IPS-15b (cell line): ENCODE results near the gene TIMM23B.
A peak's percentile ranks its signal among the peaks of the same experiment; 100 is the strongest.
"Not testable (repeated sequence)": the region's sequence is repeated elsewhere in the genome, so short reads cannot be mapped to it uniquely, and the experiment has no call there.

Source experiments
- H3K27me3 ChIP-seq: one replicate; pipeline ENCODE4 v1.6.1; 2013; ENCODE audit warnings: low read length; ENCODE audit not compliant: control insufficient read depth, insufficient read depth
- H3K36me3 ChIP-seq: one replicate; pipeline ENCODE4 v1.6.1; 2013; ENCODE audit warnings: low read length; ENCODE audit not compliant: control insufficient read depth, insufficient read depth
- H3K4me1 ChIP-seq: one replicate; pipeline ENCODE4 v1.6.1; 2013; ENCODE audit warnings: mild to moderate bottlenecking, low read length; ENCODE audit not compliant: control insufficient read depth, insufficient read depth
- H3K4me3 ChIP-seq: one replicate; pipeline ENCODE4 v1.5.1; 2013; ENCODE audit warnings: low read depth, low read length
- H3K9ac ChIP-seq: one replicate; pipeline ENCODE4 v1.6.1; 2013; ENCODE audit warnings: low read depth, mild to moderate bottlenecking, low read length
- H3K9me3 ChIP-seq: one replicate; pipeline ENCODE4 v1.6.1; 2013; ENCODE audit warnings: mild to moderate bottlenecking, low read length; ENCODE audit not compliant: control insufficient read depth, insufficient read depth

TIMM23B gene

DNA sequence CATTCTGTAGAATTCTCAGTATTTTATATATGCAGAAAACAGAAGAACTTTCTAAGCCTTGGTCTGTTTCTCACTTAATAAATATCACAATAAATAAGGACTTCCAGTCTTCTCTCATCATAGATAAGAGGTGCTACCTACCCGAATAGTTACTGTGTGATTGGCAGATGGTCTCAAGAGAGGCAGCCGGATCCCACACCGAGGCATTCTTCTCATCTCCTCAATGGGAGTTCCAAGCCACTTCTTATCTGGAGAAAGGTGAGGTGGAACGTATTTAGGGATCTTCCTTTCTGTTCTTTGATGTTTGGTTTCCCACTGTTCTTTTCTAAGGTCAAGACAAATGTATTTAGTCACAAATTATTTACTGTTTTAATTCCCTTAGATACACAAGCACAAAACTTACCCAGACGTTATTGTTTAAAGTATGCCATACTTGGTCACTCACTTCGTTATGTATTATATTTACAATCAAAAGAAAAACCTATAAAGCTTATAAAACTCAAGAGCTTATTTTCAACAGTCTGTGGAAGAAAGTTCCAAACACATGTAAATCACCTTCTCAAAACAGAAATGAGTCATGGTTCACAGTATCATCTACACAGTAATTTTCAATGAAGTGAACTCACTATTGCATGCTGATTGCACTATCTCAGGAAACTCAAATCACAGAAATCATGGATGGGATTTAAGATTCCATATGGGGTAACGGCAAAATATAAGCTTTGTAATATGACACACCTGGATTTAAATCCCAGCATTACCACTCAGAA lies 9.7 kb upstream of the TIMM23B start:
- not testable (repeated sequence) for H3K4me3 ChIP-seq, H3K27me3 ChIP-seq, H3K36me3 ChIP-seq, H3K9me3 ChIP-seq, H3K4me1 ChIP-seq, H3K9ac ChIP-seq

DNA sequence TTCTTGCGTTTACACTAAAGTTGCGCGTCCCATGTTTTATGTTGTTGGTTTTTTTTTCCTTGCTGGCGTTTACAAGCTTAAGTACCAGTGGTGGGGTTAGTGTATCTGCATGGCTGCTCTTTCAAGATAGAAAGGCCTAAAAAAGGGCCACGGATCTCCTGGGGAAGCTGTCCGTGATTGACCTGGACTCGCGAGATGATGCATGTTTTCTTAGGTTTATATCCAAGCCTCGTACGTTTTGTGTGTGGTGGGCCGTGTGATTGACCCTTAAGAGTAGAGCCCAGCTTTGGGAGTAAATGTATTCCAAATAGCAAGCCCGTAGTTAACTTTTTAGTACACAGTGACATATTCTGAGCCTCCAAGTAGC lies 469 bp downstream of the TIMM23B start:
- H3K36me3 ChIP-seq, H3K9me3 ChIP-seq, H3K27me3 ChIP-seq, H3K4me1 ChIP-seq: not testable (repeated sequence)
- H3K4me3 ChIP-seq = peak overlapping the region; percentile 84
- H3K9ac ChIP-seq = peak overlapping the region; percentile 88

DNA sequence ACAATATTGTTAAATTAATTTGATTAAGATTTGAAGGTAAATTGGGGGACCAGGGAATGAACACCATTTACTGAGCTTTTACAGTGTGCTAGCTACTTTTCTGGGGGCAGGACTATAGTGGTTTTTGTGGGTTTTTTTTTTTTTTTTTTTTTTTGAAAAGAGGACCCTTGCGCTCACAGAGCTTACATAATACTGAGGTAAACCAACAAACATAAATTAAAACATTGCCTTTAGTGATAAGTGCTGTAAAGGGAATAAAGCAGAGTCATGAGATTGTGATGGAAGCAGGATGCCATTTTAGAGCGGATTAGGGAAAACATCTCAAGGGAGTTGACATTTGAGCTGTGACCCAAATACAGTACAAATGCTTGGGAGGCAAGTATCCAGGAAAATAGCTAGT lies 1.8 kb downstream of the TIMM23B start:
- not testable (repeated sequence) for H3K9ac ChIP-seq, H3K36me3 ChIP-seq, H3K9me3 ChIP-seq, H3K4me1 ChIP-seq, H3K4me3 ChIP-seq, H3K27me3 ChIP-seq

DNA sequence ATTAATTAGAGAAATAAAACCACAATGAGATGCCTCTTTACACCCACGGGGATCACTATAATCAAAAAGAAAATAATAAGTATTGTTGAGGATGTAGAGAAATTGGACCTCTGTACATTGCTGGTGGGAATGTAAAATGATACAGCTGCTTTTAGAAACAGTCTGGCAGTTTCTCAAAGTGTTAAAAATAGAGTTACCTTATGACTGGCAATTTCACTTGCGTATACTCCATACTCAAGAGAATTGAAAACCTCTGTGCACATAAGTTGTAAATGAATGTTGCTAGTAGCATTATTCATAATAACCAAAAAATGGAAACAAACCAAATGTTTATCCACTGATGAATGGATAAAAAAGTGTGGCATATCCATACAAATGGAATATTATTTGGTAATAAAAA lies 6.3 kb downstream of the TIMM23B start:
- not testable (repeated sequence) for H3K9ac ChIP-seq, H3K4me1 ChIP-seq, H3K9me3 ChIP-seq, H3K4me3 ChIP-seq, H3K27me3 ChIP-seq, H3K36me3 ChIP-seq

DNA sequence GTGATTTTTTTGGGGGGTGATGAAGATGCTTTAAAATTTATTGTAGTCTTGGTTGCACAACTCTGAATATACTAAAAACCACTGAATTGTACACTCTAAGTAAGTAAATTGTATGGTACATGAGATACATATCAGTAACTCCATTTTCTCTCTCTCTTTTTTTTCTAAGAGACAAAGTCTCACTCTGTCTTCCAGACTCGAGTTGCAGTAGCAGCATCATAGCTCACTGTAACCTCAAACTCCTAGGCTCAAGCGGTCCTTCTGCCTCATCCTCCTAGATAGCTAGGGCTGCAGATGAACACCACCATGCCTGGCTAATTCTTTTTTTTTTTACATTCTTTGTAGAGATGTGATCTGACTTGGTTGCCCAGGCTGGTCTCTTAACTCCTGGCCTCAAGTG lies 6.9 kb downstream of the TIMM23B start:
- not testable (repeated sequence) for H3K27me3 ChIP-seq, H3K9ac ChIP-seq, H3K4me3 ChIP-seq, H3K9me3 ChIP-seq, H3K4me1 ChIP-seq, H3K36me3 ChIP-seq

DNA sequence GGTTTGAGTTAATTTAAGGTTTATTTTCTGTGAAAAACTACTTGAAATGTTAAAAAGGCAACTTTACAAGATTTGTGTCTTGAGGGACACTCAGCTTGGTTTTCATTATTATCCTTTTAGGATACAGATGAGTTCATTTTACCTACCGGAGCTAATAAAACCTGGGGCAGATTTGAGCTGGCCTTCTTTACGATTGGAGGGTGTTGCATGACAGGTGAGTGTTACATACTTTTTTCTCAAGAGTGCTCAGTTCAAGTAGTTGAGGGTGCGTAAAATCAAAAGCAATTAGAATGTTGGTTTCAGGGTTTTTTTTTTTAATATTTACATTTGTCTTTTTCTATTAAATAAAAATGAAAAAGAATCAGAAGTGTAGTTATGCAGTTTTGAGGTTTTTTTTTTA lies 10.2 kb downstream of the TIMM23B start:
- H3K4me3 ChIP-seq, H3K9me3 ChIP-seq, H3K36me3 ChIP-seq, H3K27me3 ChIP-seq, H3K9ac ChIP-seq, H3K4me1 ChIP-seq: not testable (repeated sequence)

DNA sequence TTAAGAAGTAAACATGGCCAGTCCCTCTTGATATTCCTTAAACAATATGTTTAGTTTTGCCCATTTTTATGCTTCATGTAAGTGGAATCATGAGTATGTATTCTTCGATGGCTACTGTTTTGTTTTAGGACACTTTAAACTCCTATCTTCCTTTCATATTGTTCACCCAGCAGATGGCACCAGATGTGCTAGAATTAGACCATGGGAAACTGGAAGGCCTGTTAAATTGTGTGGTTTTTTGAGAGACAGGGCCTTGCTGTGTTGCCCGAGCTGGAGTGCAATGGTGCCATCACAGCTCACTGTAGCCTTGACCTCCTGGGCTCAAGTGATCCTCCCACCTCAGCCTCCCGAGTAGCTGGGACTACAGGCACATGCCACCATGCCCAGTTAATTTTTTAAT lies 11.3 kb downstream of the TIMM23B start:
- H3K4me3 ChIP-seq, H3K36me3 ChIP-seq, H3K27me3 ChIP-seq, H3K9me3 ChIP-seq, H3K4me1 ChIP-seq, H3K9ac ChIP-seq: not testable (repeated sequence)

DNA sequence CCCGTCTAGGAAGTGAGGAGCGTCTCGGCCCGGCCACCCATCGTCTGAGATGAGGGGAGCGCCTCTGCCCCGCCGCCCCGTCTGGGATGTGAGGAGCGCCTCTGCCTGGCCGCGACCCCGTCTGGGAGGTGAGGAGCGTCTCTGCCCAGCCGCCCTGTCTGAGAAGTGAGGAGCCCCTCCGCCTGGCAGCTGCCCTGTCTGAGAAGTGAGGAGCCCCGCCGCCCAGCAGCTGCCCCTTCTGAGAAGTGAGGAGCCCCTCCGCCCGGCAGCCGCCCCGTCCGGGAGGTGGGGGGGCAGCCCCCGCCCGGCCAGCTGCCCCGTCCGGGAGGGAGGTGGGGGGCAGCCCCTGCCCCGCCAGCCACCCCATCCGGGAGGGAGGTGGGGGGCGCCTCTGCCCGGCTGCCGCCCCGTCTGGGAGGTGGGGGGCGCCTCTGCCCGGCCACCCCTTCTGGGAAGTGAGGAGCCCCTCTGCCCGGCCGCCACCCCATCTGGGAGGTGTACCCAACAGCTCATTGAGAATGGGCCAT lies 28.5 kb downstream of the TIMM23B start:
- H3K4me1 ChIP-seq, H3K27me3 ChIP-seq, H3K36me3 ChIP-seq, H3K9ac ChIP-seq, H3K4me3 ChIP-seq, H3K9me3 ChIP-seq: not testable (repeated sequence)

DNA sequence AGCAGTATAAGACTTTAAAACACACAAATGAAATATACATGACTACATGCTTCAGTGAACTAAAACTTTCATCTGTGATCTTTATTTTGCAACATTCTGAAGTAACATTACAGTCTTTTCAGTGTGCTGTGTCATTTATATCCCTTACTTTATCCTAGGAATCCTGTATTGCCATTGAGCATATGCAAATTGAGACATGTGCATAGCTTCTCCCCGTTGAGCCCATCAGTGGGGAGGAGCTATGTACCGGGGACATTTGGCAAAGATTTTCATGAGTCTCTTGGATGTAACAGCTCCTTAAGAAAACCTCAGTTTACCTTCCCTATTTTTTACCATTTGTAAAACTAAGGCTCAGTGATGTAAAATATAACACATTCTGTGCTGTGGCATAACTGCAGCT lies 29.6 kb downstream of the TIMM23B start:
- not testable (repeated sequence) for H3K9ac ChIP-seq, H3K36me3 ChIP-seq, H3K4me1 ChIP-seq

DNA sequence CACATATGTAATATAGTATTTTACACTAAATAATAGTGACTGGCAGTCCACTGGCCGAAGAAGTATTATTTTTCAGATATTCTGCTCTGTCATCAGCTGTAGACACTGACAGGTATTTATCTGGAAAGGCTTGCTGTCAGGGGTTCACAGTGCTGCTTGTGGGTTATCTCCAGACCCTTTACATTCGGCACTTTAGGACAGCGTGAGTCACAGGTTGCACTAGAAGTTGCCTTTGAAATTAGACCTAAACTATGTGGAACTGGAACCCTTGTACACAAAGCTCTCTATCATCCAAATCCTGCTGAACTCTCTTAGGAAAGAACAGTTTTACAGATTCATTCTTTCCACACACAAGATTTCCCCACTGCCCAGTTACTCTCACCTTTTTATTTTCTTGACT lies 30.2 kb downstream of the TIMM23B start:
- H3K9me3 ChIP-seq, H3K9ac ChIP-seq, H3K36me3 ChIP-seq, H3K4me1 ChIP-seq, H3K4me3 ChIP-seq, H3K27me3 ChIP-seq: not testable (repeated sequence)

More for the DNA sequence above, 29.6 kb downstream of the TIMM23B start:
- H3K27me3 ChIP-seq, H3K4me3 ChIP-seq, H3K9me3 ChIP-seq: not testable (repeated sequence)

DNA sequence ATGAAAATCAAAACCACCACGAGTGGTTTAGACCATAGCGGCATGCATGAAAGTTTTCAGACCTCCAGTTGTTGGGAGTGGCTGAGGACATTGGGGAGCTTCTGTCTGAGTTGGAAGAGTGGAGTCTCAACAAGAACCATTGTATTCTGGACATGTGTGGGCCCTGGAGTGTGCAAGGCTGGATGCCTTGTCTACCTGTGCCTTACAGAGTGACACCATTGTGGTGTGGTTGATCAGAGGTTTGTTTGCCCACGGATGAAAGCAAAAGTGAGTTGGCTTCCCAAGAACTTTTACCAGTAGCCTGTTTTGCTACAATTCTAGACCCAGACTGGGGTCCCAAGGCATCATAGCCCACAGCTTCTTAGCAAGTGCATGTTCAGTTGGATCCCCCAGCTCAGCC lies 35.9 kb downstream of the TIMM23B start:
- not testable (repeated sequence) for H3K4me1 ChIP-seq, H3K9ac ChIP-seq, H3K4me3 ChIP-seq, H3K27me3 ChIP-seq, H3K9me3 ChIP-seq, H3K36me3 ChIP-seq

DNA sequence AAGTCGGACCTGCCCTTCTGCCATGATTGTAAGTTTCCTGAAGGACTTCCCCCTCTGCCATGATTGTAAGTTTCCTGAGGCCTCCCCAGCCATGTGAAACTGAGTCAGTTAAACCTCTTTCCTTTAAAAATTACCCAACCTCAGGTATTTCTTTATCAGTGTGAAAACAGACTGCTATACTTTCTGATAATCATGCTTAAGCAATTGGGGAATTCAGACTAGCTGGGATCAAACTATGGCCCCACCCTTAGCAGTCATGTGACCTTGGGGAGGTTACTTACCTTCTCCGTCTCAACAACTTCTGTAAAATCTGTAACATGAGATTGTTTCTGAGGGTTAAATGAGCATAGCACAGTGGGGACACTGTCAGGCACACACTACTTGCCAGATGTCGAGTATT lies 45.4 kb downstream of the TIMM23B start:
- H3K36me3 ChIP-seq = not testable (repeated sequence)

DNA sequence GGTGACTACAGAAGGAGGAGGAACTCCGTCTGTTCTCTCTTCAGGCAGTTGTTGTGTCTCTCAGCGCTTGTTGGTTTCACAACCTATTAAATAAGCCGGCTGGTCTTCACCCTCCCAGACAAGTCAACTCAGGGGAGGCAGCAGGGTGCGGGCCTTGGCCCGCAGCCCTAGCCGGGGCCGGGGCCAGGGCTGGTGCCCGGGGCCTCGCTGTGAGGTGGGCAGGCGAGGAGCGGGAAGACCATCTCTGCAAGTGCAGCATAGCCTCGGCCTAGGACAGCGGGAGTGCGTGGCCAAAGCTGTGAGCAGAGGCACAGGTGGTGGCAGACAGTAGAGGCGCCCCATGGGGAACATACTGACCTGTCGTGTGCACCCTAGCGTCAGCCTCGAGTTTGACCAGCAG lies 46.5 kb downstream of the TIMM23B start, which contains the start of gene AGAP6:
Gene AGAP6 (plus strand): TSS at position 31 of the 400 bp plus-strand sequence. CDS start 310 bp downstream, at position 341.
- not testable (repeated sequence) for H3K27me3 ChIP-seq, H3K9ac ChIP-seq

More for the DNA sequence above, 45.4 kb downstream of the TIMM23B start:
- not testable (repeated sequence) for H3K4me1 ChIP-seq, H3K27me3 ChIP-seq, H3K9me3 ChIP-seq, H3K9ac ChIP-seq, H3K4me3 ChIP-seq

More for the DNA sequence above, 46.5 kb downstream of the TIMM23B start, which contains the start of gene AGAP6:
- H3K36me3 ChIP-seq, H3K4me1 ChIP-seq, H3K4me3 ChIP-seq, H3K9me3 ChIP-seq: not testable (repeated sequence)
